Vein endothelial cell (primary cell): ENCODE results near the gene IDI1. TPM values are rescaled to one million over a fixed set of nuclear protein-coding genes. Genes with fewer than 3 reads are reported as not detected.

Experiments
- total RNA-seq: library from RNA; depleted of rRNA; stranded (reverse); fragments of >200 nt; gene quantifications from 2 replicates; pipeline ENCODE4 v1.2.3, GENCODE V29; 2012

IDI1 gene
- total RNA-seq: 22.2 and 57.4 TPM in 2 replicates

GRCh38 chr10:1048732-1049424 lies at the start of gene IDI1:
IDI1 (minus strand) TSS chr10:1049119; CDS start chr10:1049003, 116 bp downstream.

GRCh38 chr10:1056326-1057105 lies 7.6 kb upstream of the IDI1 start, which contains the start of gene WDR37:
WDR37 (plus strand) TSS chr10:1056385; CDS start chr10:1072156, 15,771 bp downstream.

GRCh38 chr10:1025683-1026082 lies 23.2 kb downstream of the IDI1 start, which contains the start of gene IDI2:
IDI2 (minus strand) TSS chr10:1025859; CDS start chr10:1024723, 1,136 bp downstream.

Other genes with a start within 250 kb of the IDI1 start
- gene LARP4B, start 117.4 kb downstream of the IDI1 start, total RNA-seq: 61.7 and 63.3 TPM in 2 replicates
- gene GTPBP4, start 60.7 kb downstream of the IDI1 start, total RNA-seq: 36.3 and 38.6 TPM in 2 replicates
- not detected in 2 replicates for gene IDI2, start 23.3 kb downstream of the IDI1 start, total RNA-seq
- 28.4 and 34.6 TPM in 2 replicates for gene WDR37, start 7.3 kb upstream of the IDI1 start, total RNA-seq